Heart right ventricle (tissue), 16 donors: ENCODE results near the gene NT5C3A. TPM values are rescaled to one million over a fixed set of nuclear protein-coding genes. Genes with fewer than 3 reads are reported as not detected.

Source experiments
- ATAC-seq, 8 donors: fragments of 200-7000 bp; cut with Tn5 transposase; one replicate each; pipeline ENCODE4 v1.9.1; 2020; ENCODE audit warnings: mild to moderate bottlenecking in 8 of 8, moderate library complexity in 8 of 8, moderate number of reproducible peaks in 1 of 8
- DNase-seq, 2 donors: peaks; one replicate each; pipeline ENCODE4 v3.0.0-alpha.2; 2020
- H3K27ac ChIP-seq, 10 donors: fragments of 200-600 bp; sonication (generic) in 2 of 10; one replicate each; pipeline versions ENCODE4 v1.5.0 to v1.8.0; 2020 to 2022; ENCODE audit warnings: mild to moderate bottlenecking in 3 of 10
- H3K27me3 ChIP-seq, 7 donors: fragments of 200-600 bp; one replicate each; pipeline ENCODE4 v1.8.0; 2021 to 2022; ENCODE audit warnings: mild to moderate bottlenecking in 2 of 7
- H3K36me3 ChIP-seq, 9 donors: fragments of 200-600 bp; sonication (generic) in 1 of 9; one replicate each; pipeline versions ENCODE4 v1.5.0 to v1.8.0; 2020 to 2022; ENCODE audit warnings: mild to moderate bottlenecking in 2 of 9
- H3K4me1 ChIP-seq, 9 donors: fragments of 200-600 bp; sonication (generic) in 1 of 9; one replicate each; pipeline versions ENCODE4 v1.5.0 to v1.8.0; 2020 to 2022; ENCODE audit warnings: mild to moderate bottlenecking in 4 of 9
- H3K4me3 ChIP-seq, 10 donors: fragments of 200-600 bp; sonication (generic) in 2 of 10; one replicate each; pipeline versions ENCODE4 v1.5.0 to v1.8.0; 2020 to 2022; ENCODE audit warnings: mild to moderate bottlenecking in 7 of 10, moderate library complexity in 2 of 10
- H3K9me3 ChIP-seq, 11 donors: fragments of 200-600 bp in 10 of 11; sonication (generic) in 2 of 11; one replicate each; pipeline versions ENCODE4 v1.5.0 to v1.8.0; 2013 to 2022; ENCODE audit warnings: mild to moderate bottlenecking in 2 of 11, control low read depth in 1 of 11, moderate library complexity in 1 of 11
- WGBS, 2 donors: extraction: QIAGEN DNeasy Blood & Tissue Kit; methylation state at CpG; one replicate each; pipeline ENCODE4 v1.1.7; 2013; ENCODE audit warnings: inconsistent platforms in 1 of 2; 5-methylcytosine and 5-hydroxymethylcytosine counted together
- intact Hi-C, 10 donors: fragments of 100-400 bp; cut with DNase I; formaldehyde crosslinking; loops; one replicate each; pipeline versions ENCODE4 v1.11.1 to v1.14.2; 2022
- polyA plus RNA-seq, 2 donors: library from polyadenylated mRNA; stranded (reverse); fragments of 200-250 nt; gene quantifications; one replicate each; pipeline ENCODE4 v1.2.3, GENCODE V29; 2013
- total RNA-seq, 10 donors: library from RNA; stranded (reverse); fragmentation: NEBNext Ultra II Directional in 3 of 10; extraction: Animal tissue kit (Norgen Biotek cat#: 25700) in 3 of 10; gene quantifications; one replicate each; pipeline versions ENCODE4 v1.2.1 to v1.2.4, GENCODE V29; 2021 to 2023
- TF ChIP-seq, protein P1 (sequence below), 9 donors: fragments of 200-600 bp; sonication (generic) in 2 of 9; IDR thresholded peaks; one replicate each; pipeline versions ENCODE4 v1.5.0 to v1.8.0; 2021 to 2022; ENCODE audit warnings: antibody characterized with exemption in 9 of 9, mild to moderate bottlenecking in 5 of 9, moderate library complexity in 1 of 9
- donor health status: Arrhythmogenic right ventricular cardiomyopathy.
- donor health status: ischemic (EF 13 %, LVEDD 7.1; RV severe dilation, severe dysfunction).
- donor health status: healthy with polysubstance abuse.
- donor health status: DM: no; HTN: yes; CAD: no.
- donor health status: DM: no; HTN: no; CAD: no.
- donor health status: ischemic (EF 25% LVEDD 6.9; RV normal size, moderate dysfunction).
- donor health status: ischemic (EF 25% LVEDD 5.7; RV mildly dilated, moderate dysfunction).
- donor health status: healthy.
- donor health status: DM: yes; HTN: yes; CAD: no.
- donor health status: Ischemic cardiomyopathy.
- donor health status: ischemic (EF 35%, LVEDD 5.7; RV mildly dilated, moderate dysfunction).
- donor health status: nonischemic (EF 11% LVEDD 7.7; RV severe dilation, severe dysfunction).
- donor health status: DM: yes; HTN: yes; CAD: no.
- donor health status: PGD.
- donor health status: ischemic (EF 29% LVEDD 5.4; RV normal size, mild dysfunction).
- donor health status: nonischemic (EF 23%, LVEDD 6.1; RV moderate dilation, normal function).

NT5C3A gene
- total and polyA plus RNA-seq, 12 donors, result 11.6 to 32.6 (median 18.9) TPM

DNA sequence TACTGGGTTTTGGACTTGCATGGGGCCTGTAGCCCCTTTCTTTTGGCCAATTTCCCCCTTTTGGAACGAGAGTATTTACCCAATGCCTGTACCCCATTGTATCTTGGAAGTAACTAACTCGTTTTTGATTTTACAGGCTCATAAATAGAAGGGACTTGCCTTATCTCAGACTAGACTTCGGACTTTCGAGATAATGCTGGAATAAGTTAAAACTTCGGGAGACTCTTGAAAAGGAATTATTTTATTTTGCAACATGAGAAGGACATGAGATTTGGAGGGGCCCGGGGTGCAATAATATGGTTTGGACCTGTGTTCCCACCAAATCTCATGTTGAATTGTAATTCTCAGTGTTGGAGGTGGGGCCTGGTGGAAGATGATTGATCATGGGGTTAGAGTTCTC lies 8.3 kb upstream of the NT5C3A start:
- Histone ChIP-seq H3K27ac (no peak overlapping the region), H3K9me3 (peaks cover 0 to 34% (median 19%) of the 10 kb centered on the region in 11 donors), H3K27me3 (no peaks in the 10 kb centered on the region), H3K36me3 (no peaks in the 10 kb centered on the region), H3K4me3 (no peak overlapping the region), H3K4me1 (peaks cover 0 to 20% (median 0%) of the 10 kb centered on the region in 9 donors)
- ATAC-seq (no peak), DNase-seq (no peak)
- TF ChIP-seq, protein P1, sequence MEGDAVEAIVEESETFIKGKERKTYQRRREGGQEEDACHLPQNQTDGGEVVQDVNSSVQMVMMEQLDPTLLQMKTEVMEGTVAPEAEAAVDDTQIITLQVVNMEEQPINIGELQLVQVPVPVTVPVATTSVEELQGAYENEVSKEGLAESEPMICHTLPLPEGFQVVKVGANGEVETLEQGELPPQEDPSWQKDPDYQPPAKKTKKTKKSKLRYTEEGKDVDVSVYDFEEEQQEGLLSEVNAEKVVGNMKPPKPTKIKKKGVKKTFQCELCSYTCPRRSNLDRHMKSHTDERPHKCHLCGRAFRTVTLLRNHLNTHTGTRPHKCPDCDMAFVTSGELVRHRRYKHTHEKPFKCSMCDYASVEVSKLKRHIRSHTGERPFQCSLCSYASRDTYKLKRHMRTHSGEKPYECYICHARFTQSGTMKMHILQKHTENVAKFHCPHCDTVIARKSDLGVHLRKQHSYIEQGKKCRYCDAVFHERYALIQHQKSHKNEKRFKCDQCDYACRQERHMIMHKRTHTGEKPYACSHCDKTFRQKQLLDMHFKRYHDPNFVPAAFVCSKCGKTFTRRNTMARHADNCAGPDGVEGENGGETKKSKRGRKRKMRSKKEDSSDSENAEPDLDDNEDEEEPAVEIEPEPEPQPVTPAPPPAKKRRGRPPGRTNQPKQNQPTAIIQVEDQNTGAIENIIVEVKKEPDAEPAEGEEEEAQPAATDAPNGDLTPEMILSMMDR (IDR thresholded peaks at IDR 0.05), result no peak
- intact Hi-C loops, result no loop called here
- WGBS, 2 donors, result 60 to 83% methylated on average over 6 of the region's 6 CpGs

DNA sequence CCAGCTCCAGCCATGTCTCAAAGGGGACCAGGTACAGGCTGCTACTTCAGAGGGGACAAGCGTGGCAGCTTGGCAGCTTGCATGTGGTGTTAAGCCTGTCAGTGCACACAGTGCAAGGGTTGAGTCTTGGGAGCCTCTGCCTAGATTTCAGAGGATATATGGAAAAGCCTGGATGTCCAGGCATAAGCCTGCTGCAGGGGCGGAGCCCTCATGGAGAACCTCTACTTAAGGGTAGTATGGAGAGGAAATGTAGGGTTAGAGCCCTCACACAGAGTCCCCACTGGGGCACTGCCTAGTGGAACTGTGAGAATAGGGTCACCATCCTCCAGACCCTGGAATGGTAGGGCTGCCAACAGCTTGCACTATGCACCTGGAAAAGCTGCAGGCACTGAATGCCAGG lies 7.7 kb upstream of the NT5C3A start:
- no peaks in the 10 kb centered on the region for H3K36me3 ChIP-seq
- ATAC-seq, result no peak
- H3K9me3 ChIP-seq, result peaks cover 0 to 39% (median 21%) of the 10 kb centered on the region in 11 donors
- peaks cover 0 to 20% (median 0%) of the 10 kb centered on the region in 9 donors for H3K4me1 ChIP-seq
- H3K4me3 ChIP-seq, result no peak overlapping the region
- intact Hi-C loops, result no loop called here
- DNase-seq, result no peak
- 96 to 98% methylated on average over 2 of the region's 2 CpGs for WGBS, 2 donors
- TF ChIP-seq, protein P1 (IDR thresholded peaks at IDR 0.05), result no peak
- no peak overlapping the region for H3K27ac ChIP-seq
- H3K27me3 ChIP-seq, result no peaks in the 10 kb centered on the region

DNA sequence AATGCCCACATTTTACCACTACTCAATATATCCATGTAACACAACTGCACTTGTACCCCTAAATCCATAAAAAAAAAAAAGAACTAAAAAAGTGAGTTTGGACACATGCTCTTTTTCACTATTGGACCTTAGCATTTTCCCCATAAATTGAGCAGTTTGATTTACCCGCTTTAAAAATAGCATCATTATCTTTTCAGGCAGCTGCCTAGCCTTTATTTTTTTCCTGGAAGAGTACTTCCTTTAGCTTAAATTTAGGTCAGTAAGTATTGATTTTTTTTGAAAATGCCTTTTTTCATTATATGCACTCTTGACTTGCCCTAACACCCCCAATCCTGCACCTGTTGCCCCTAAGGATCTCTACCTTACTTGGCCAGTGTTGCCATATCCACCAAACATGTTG lies 5.3 kb upstream of the NT5C3A start:
- H3K9me3 ChIP-seq, result peaks cover 0 to 45% (median 21%) of the 10 kb centered on the region in 11 donors
- TF ChIP-seq, protein P1 (IDR thresholded peaks at IDR 0.05), result no peak
- H3K4me3 ChIP-seq, result no peak overlapping the region
- no peak for DNase-seq
- H3K27ac ChIP-seq, result no peak overlapping the region
- intact Hi-C loops, result no loop called here
- ATAC-seq, result no peak
- no peaks in the 10 kb centered on the region for H3K27me3 ChIP-seq
- no peaks in the 10 kb centered on the region for H3K36me3 ChIP-seq
- H3K4me1 ChIP-seq, result peaks cover 0 to 23% (median 7%) of the 10 kb centered on the region in 9 donors
- WGBS, 2 donors, result 47 to 53% methylated on average over 1 of the region's 1 CpG

DNA sequence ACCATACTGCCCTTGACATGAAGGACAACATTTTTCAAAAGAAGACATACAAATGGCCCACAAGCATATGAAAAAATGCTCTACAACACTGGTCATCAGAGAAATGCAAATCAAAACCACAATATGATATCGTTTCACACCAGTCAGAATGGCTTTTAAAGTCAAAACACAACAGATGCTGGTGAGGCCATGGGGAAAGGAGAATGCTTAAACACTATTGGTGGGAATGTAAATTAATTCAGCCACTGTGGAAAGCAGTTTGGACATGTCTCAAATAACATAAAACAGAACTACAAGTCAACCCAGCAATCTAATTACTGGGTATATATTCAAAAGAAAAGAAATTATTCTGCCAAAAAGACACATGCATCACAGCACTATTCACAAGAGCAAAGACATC lies 4.2 kb upstream of the NT5C3A start:
- no peak for DNase-seq
- TF ChIP-seq, protein P1 (IDR thresholded peaks at IDR 0.05), result no peak
- intact Hi-C loops, result no loop called here
- Histone ChIP-seq H3K4me1 (peaks cover 0 to 14% (median 8%) of the 10 kb centered on the region in 9 donors), H3K27ac (no peak overlapping the region), H3K27me3 (no peaks in the 10 kb centered on the region), H3K36me3 (no peaks in the 10 kb centered on the region), H3K4me3 (no peak overlapping the region), H3K9me3 (peaks cover 0 to 45% (median 21%) of the 10 kb centered on the region in 11 donors)
- WGBS, 2 donors, result 92 to 96% methylated on average over 1 of the region's 1 CpG
- ATAC-seq, result no peak
